HG03457 (cell line): ENCODE results near the gene EMSY.

ENCODE experiments used
- ATAC-seq: cut with Tn5 transposase; IDR thresholded peaks from one replicate; pipeline ENCODE4 v1.9.1; 2021; ENCODE audit warnings: moderate number of reproducible peaks; ENCODE audit not compliant: unreplicated experiment

EMSY gene

GRCh38 chr11:76455931-76456330 is 11.1 kb downstream of the EMSY start:
- ATAC-seq: no peak

GRCh38 chr11:76456571-76456970 is 11.8 kb downstream of the EMSY start:
- ATAC-seq: no peak

- no peak for ATAC-seq
These were observed 14.5 kb downstream of the EMSY start for GRCh38 chr11:76459299-76459698.

GRCh38 chr11:76459846-76460245 is 15.0 kb downstream of the EMSY start:
- ATAC-seq: no peak

GRCh38 chr11:76462317-76462716 is 17.5 kb downstream of the EMSY start:
- no peak for ATAC-seq

GRCh38 chr11:76465701-76466100 is 20.9 kb downstream of the EMSY start:
- no peak for ATAC-seq

GRCh38 chr11:76466666-76467065 is 21.8 kb downstream of the EMSY start:
- ATAC-seq: no peak

- no peak for ATAC-seq
These were observed 24.3 kb downstream of the EMSY start for GRCh38 chr11:76469141-76469540.

- no peak for ATAC-seq
These were observed 26.6 kb downstream of the EMSY start for GRCh38 chr11:76471382-76471781.

- no peak for ATAC-seq
These were observed 35.4 kb downstream of the EMSY start for GRCh38 chr11:76480241-76480640.

- ATAC-seq: no peak
These were observed 46.8 kb downstream of the EMSY start for GRCh38 chr11:76491644-76492043.

- ATAC-seq: no peak
These were observed 48.2 kb downstream of the EMSY start for GRCh38 chr11:76493040-76493439.

- ATAC-seq: no peak
These were observed 49.1 kb downstream of the EMSY start for GRCh38 chr11:76493626-76494539.

GRCh38 chr11:76495019-76495418 is 50.2 kb downstream of the EMSY start:
- ATAC-seq: no peak

- no peak for ATAC-seq
These were observed 51.4 kb downstream of the EMSY start for GRCh38 chr11:76496174-76496573.

- ATAC-seq: no peak
These were observed 56.8 kb downstream of the EMSY start for GRCh38 chr11:76501526-76502202.

- ATAC-seq: no peak
These were observed 62.0 kb downstream of the EMSY start for GRCh38 chr11:76506833-76507232.

GRCh38 chr11:76510060-76511047 is 65.5 kb downstream of the EMSY start:
- ATAC-seq: no peak

GRCh38 chr11:76512851-76513653 is 68.2 kb downstream of the EMSY start:
- ATAC-seq: no peak

- ATAC-seq: no peak
These were observed 68.8 kb downstream of the EMSY start for GRCh38 chr11:76513654-76514034.
